Spleen (tissue), 11 donors: ENCODE results near the gene KIF1C. TPM values are rescaled to one million over a fixed set of nuclear protein-coding genes. Genes with fewer than 3 reads are reported as not detected.

Source experiments
- DNase-seq: peaks from one replicate; pipeline ENCODE4 v3.0.0-alpha.2; 2020
- H3K27ac ChIP-seq, 8 donors: fragments of 200-600 bp; sonication (generic) in 7 of 8; 1 replicate in 4 of 8; 2 replicates in 4 of 8; pipeline versions ENCODE4 v1.5.0 to v1.8.0; 2016 to 2021; ENCODE audit warnings: inconsistent platforms in 4 of 8, mild to moderate bottlenecking in 4 of 8, moderate library complexity in 1 of 8
- H3K27me3 ChIP-seq, 7 donors: fragments of 200-600 bp; sonication (generic) in 6 of 7; replicated peaks in 1 of 7; 1 replicate in 4 of 7; 2 replicates in 3 of 7; pipeline versions ENCODE4 v1.5.0 to v1.8.0; 2016 to 2021; ENCODE audit warnings: inconsistent platforms in 3 of 7, mild to moderate bottlenecking in 1 of 7
- H3K36me3 ChIP-seq, 6 donors: fragments of 200-600 bp; sonication (generic) in 5 of 6; 1 replicate in 4 of 6; 2 replicates in 2 of 6; pipeline versions ENCODE4 v1.5.0 to v1.8.0; 2016 to 2021; ENCODE audit warnings: inconsistent platforms in 2 of 6
- H3K4me1 ChIP-seq, 6 donors: fragments of 200-600 bp; sonication (generic) in 5 of 6; 1 replicate in 3 of 6; 2 replicates in 3 of 6; pipeline versions ENCODE4 v1.5.0 to v1.8.0; 2016 to 2021; ENCODE audit warnings: inconsistent platforms in 3 of 6
- H3K4me3 ChIP-seq, 8 donors: fragments of 200-600 bp; sonication (generic) in 7 of 8; 1 replicate in 4 of 8; 2 replicates in 4 of 8; pipeline versions ENCODE4 v1.5.0 to v1.8.0; 2016 to 2021; ENCODE audit warnings: inconsistent platforms in 4 of 8, mild to moderate bottlenecking in 4 of 8, moderate library complexity in 2 of 8
- H3K9me3 ChIP-seq, 8 donors: fragments of 200-600 bp; sonication (generic) in 7 of 8; 1 replicate in 4 of 8; 2 replicates in 4 of 8; pipeline versions ENCODE4 v1.5.0 to v1.8.0; 2016 to 2021; ENCODE audit warnings: inconsistent platforms in 4 of 8
- CTCF ChIP-seq, 11 experiments: fragments of 200-600 bp in 7 of 11; fragments of 450-650 bp in 4 of 11; sonication (generic) in 4 of 11; IDR thresholded peaks in 8 of 11; conservative IDR thresholded peaks in 3 of 11; 1 replicate in 7 of 11; 2 replicates in 4 of 11; pipeline versions ENCODE4 v1.4.0 to v1.8.0; 2016 to 2021; ENCODE audit warnings: antibody characterized with exemption in 11 of 11, inconsistent platforms in 4 of 11, mild to moderate bottlenecking in 1 of 11
- POLR2A ChIP-seq, 3 donors: fragments of 450-650 bp; IDR thresholded peaks; one replicate each; pipeline ENCODE4 v1.5.1; 2017; ENCODE audit warnings: antibody characterized with exemption in 3 of 3, mild to moderate bottlenecking in 1 of 3
- POLR2AphosphoS5 ChIP-seq, 3 donors: sonication (generic); formaldehyde crosslinking; IDR thresholded peaks; one replicate each; pipeline ENCODE4 v1.5.1; 2017; ENCODE audit warnings: antibody characterized with exemption in 3 of 3
- WGBS, 5 donors: extraction: QIAGEN DNeasy Blood & Tissue Kit in 3 of 5; methylation state at CpG; one replicate each; pipeline versions ENCODE4 v1.1.5 to v1.1.7; 2013 to 2018; 5-methylcytosine and 5-hydroxymethylcytosine counted together
- intact Hi-C: fragments of 100-400 bp; cut with DNase I; formaldehyde crosslinking; loops from one replicate; pipeline ENCODE4 v1.15.0; 2023; ENCODE audit warnings: low total_unique reads
- polyA plus RNA-seq, 3 donors: library from polyadenylated mRNA; stranded (reverse); fragments of 200-250 nt; gene quantifications; one replicate each; pipeline ENCODE4 v1.2.1, GENCODE V29; 2013
- total RNA-seq, 7 donors: library from RNA; depleted of rRNA in 3 of 7; stranded (reverse); fragments of >200 nt in 3 of 7; fragmentation: NEBNext Ultra II Directional in 4 of 7; extraction: Animal tissue kit (Norgen Biotek cat#: 25700) in 4 of 7; gene quantifications; one replicate each; pipeline versions ENCODE4 v1.1.0 to v1.2.1, GENCODE V29; 2016 to 2021
- donor health status: healthy with polysubstance abuse.
- donor health status: DM: no; HTN: no; CAD: no; lungs with moderate emphysema.
- donor health status: DM: no; HTN: no; CAD: no.
- donor health status: Bipolar disorder and iron deficiency.
- donor health status: healthy.
- donor health status: DM: no; HTN: no; CAD: no.
- donor health status: DM: yes; HTN: yes; CAD: no.

KIF1C gene
- total and polyA plus RNA-seq, 10 donors: 11.9 to 141 (median 64.8) TPM

- Histone ChIP-seq H3K4me3 (peak overlapping the region; percentile 72 to 90 (median 84)), H3K27ac (peak overlapping the region; percentile 93 to 95 (median 94)), H3K9me3 (no peaks in the 10 kb centered on the region), H3K27me3 (no peaks in the 10 kb centered on the region), H3K36me3 (peaks cover 0 to 59% (median 21%) of the 10 kb centered on the region in 6 donors), H3K4me1 (peaks cover 15 to 71% (median 35%) of the 10 kb centered on the region in 6 donors)
- intact Hi-C loops: loop anchor here (2.0 kb wide), 1 partner anchor 26 kb away; the partner anchor contains the start of genes RNF167 and SLC25A11
- 0 to 1% (median 0%) methylated on average over 31 to 42 of the region's 42 CpGs for WGBS, 5 donors
- DNase-seq: peak; percentile 98
- TF ChIP-seq POLR2AphosphoS5 (IDR thresholded peaks at IDR 0.05): peak in 2 of 3 donors; percentile 34 to 72
- peak in 1 of 11 experiments; percentile 26 for TF ChIP-seq CTCF (IDR thresholded peaks at IDR 0.05 in 8 of 11, conservative IDR thresholded peaks at IDR 0.05 in 3 of 11)
- TF ChIP-seq POLR2A (IDR thresholded peaks at IDR 0.05): no peak
Measured at GRCh38 chr17:4966844-4967538, 30.8 kb upstream of the KIF1C start.

GRCh38 chr17:4967539-4968485 lies 29.9 kb upstream of the KIF1C start, which contains the start of gene SPAG7:
SPAG7 (minus strand) TSS chr17:4967817; CDS start chr17:4967804, 13 bp downstream.
- intact Hi-C loops: loop anchor here (2.0 kb wide), 1 partner anchor 27 kb away; the partner anchor contains the start of genes RNF167 and SLC25A11

GRCh38 chr17:4968486-4969046 lies 29.2 kb upstream of the KIF1C start:
- Histone ChIP-seq H3K4me3 (peak overlapping the region; percentile 72 to 90 (median 84)), H3K36me3 (peaks cover 0 to 67% (median 36%) of the 10 kb centered on the region in 6 donors), H3K27ac (peak overlapping the region; percentile 93 to 95 (median 94)), H3K4me1 (peaks cover 15 to 86% (median 45%) of the 10 kb centered on the region in 6 donors), H3K27me3 (no peaks in the 10 kb centered on the region), H3K9me3 (no peaks in the 10 kb centered on the region)
- TF ChIP-seq POLR2A (IDR thresholded peaks at IDR 0.05) (no peak), CTCF (IDR thresholded peaks at IDR 0.05 in 8 of 11, conservative IDR thresholded peaks at IDR 0.05 in 3 of 11) (no peak), POLR2AphosphoS5 (IDR thresholded peaks at IDR 0.05) (no peak)
- DNase-seq: peak; percentile 86
- WGBS, 5 donors: 43 to 61% (median 49%) methylated on average over 20 to 23 of the region's 23 CpGs
- intact Hi-C loops: no loop called here

More at GRCh38 chr17:4967539-4968485, 29.9 kb upstream of the KIF1C start, which contains the start of gene SPAG7:
- Histone ChIP-seq H3K9me3 (no peaks in the 10 kb centered on the region), H3K4me1 (peaks cover 15 to 79% (median 38%) of the 10 kb centered on the region in 6 donors), H3K36me3 (peaks cover 0 to 64% (median 29%) of the 10 kb centered on the region in 6 donors), H3K4me3 (peak within 1 kb of the TSS; percentile 72 to 90 (median 84)), H3K27ac (peak within 1 kb of the TSS; percentile 93 to 95 (median 94)), H3K27me3 (no peaks in the 10 kb centered on the region)
- WGBS, 5 donors: 0 to 1% (median 1%) methylated on average over 57 to 66 of the region's 66 CpGs
- TF ChIP-seq CTCF (IDR thresholded peaks at IDR 0.05 in 8 of 11, conservative IDR thresholded peaks at IDR 0.05 in 3 of 11) (peak in 3 of 11 experiments; percentile 8 to 23 (median 12)), POLR2AphosphoS5 (IDR thresholded peaks at IDR 0.05) (peak; percentile 93 to 98 (median 96)), POLR2A (IDR thresholded peaks at IDR 0.05) (peak in 2 of 3 donors; percentile 5 to 66)
- DNase-seq: peak; percentile 99
